Uterus (tissue), 4 donors: ENCODE results near the gene RGS6. TPM values are rescaled to one million over a fixed set of nuclear protein-coding genes. Genes with fewer than 3 reads are reported as not detected.

ENCODE experiments used
- DNase-seq, 2 donors: peaks; one replicate each; pipeline ENCODE4 v3.0.0-alpha.2; 2019 to 2020
- H3K27ac ChIP-seq, 2 donors: fragments of 200-600 bp; sonication (generic); 1 replicate in 1 of 2; 2 replicates in 1 of 2; pipeline ENCODE4 v1.5.1; 2016 to 2018
- H3K27me3 ChIP-seq, 2 donors: fragments of 200-600 bp; sonication (generic); one replicate each; pipeline ENCODE4 v1.5.1; 2018 to 2019; ENCODE audit warnings: control low read depth in 1 of 2
- H3K36me3 ChIP-seq, 2 donors: fragments of 200-600 bp; sonication (generic); one replicate each; pipeline ENCODE4 v1.5.1; 2019; ENCODE audit warnings: control low read depth in 1 of 2
- H3K4me1 ChIP-seq, 2 donors: fragments of 200-600 bp; sonication (generic); one replicate each; pipeline ENCODE4 v1.5.1; 2018 to 2019; ENCODE audit warnings: control low read depth in 1 of 2
- H3K4me3 ChIP-seq, 2 donors: fragments of 200-600 bp; sonication (generic); 1 replicate in 1 of 2; 2 replicates in 1 of 2; pipeline ENCODE4 v1.5.1; 2018 to 2019; ENCODE audit warnings: mild to moderate bottlenecking in 1 of 2
- H3K9me3 ChIP-seq, 2 donors: fragments of 200-600 bp; sonication (generic); one replicate each; pipeline ENCODE4 v1.5.1; 2019; ENCODE audit warnings: control low read depth in 1 of 2
- POLR2A ChIP-seq, 2 donors: fragments of 450-650 bp; IDR thresholded peaks; one replicate each; pipeline ENCODE4 v1.6.1; 2016; ENCODE audit warnings: antibody characterized with exemption in 2 of 2, mild to moderate bottlenecking in 1 of 2, moderate library complexity in 1 of 2
- intact Hi-C: fragments of 100-400 bp; cut with DNase I; formaldehyde crosslinking; loops from one replicate; pipeline ENCODE4 v1.15.1; 2023; ENCODE audit warnings: low total_unique reads
- total RNA-seq, 4 donors: library from RNA; depleted of rRNA in 3 of 4; stranded (reverse); fragments of >200 nt in 3 of 4; gene quantifications; one replicate each; pipeline versions ENCODE4 v1.1.0 to v1.2.4, GENCODE V29; 2014 to 2023
- TF ChIP-seq, protein P1 (sequence below), 4 experiments: fragments of 200-600 bp in 2 of 4; fragments of 450-650 bp in 2 of 4; sonication (generic) in 2 of 4; IDR thresholded peaks; one replicate each; pipeline ENCODE4 v1.5.1; 2016 to 2019; ENCODE audit warnings: antibody characterized with exemption in 4 of 4, mild to moderate bottlenecking in 2 of 4, moderate library complexity in 1 of 4
- donor health status: DM: yes; HTN: yes; CAD: no.

Gene RGS6
- total RNA-seq, 4 donors from 2014 or later = 1.0 to 7.4 (median 6.2) TPM; not detected in 1

- H3K4me3 ChIP-seq = no peak overlapping the region
- H3K27me3 ChIP-seq = no peaks in the 10 kb centered on the region
- no peak for DNase-seq
- H3K4me1 ChIP-seq = no peaks in the 10 kb centered on the region
- TF ChIP-seq, protein P1, sequence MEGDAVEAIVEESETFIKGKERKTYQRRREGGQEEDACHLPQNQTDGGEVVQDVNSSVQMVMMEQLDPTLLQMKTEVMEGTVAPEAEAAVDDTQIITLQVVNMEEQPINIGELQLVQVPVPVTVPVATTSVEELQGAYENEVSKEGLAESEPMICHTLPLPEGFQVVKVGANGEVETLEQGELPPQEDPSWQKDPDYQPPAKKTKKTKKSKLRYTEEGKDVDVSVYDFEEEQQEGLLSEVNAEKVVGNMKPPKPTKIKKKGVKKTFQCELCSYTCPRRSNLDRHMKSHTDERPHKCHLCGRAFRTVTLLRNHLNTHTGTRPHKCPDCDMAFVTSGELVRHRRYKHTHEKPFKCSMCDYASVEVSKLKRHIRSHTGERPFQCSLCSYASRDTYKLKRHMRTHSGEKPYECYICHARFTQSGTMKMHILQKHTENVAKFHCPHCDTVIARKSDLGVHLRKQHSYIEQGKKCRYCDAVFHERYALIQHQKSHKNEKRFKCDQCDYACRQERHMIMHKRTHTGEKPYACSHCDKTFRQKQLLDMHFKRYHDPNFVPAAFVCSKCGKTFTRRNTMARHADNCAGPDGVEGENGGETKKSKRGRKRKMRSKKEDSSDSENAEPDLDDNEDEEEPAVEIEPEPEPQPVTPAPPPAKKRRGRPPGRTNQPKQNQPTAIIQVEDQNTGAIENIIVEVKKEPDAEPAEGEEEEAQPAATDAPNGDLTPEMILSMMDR (IDR thresholded peaks at IDR 0.05) = no peak
- no peak overlapping the region for H3K27ac ChIP-seq
- intact Hi-C loops = no loop called here
- H3K36me3 ChIP-seq = no peaks in the 10 kb centered on the region
- H3K9me3 ChIP-seq = no peaks in the 10 kb centered on the region
Measured at GRCh38 chr14:72583316-72584272, 651.4 kb downstream of the RGS6 start.

DNA sequence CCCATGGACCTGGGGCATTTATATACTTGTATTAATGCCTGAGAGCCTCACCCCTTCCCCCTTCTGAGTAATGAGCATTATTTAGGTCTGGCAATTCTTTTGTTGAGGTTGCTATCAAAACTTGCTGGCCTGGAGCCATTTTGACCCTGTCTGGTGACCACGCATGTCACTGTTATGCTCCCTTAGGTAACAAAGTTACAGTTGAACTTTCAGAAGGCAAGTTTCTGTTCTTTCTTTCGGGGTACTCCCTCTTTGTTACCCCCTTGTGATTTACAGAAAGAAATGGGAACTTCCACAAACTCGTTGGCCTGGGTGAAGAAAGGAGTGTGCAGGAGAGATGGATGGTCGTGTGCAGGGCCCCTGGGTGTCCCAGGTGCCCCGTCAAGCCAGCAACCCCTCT is 656.3 kb downstream of the RGS6 start:
- H3K27ac ChIP-seq = no peak overlapping the region
- TF ChIP-seq, protein P1 (IDR thresholded peaks at IDR 0.05) = no peak
- no peak for TF ChIP-seq POLR2A (IDR thresholded peaks at IDR 0.05)
- no peaks in the 10 kb centered on the region for H3K4me1 ChIP-seq
- intact Hi-C loops = no loop called here
- no peak overlapping the region for H3K4me3 ChIP-seq
- no peaks in the 10 kb centered on the region for H3K27me3 ChIP-seq
- no peak for DNase-seq
- no peaks in the 10 kb centered on the region for H3K9me3 ChIP-seq
- H3K36me3 ChIP-seq = no peaks in the 10 kb centered on the region

- Histone ChIP-seq H3K9me3 (no peaks in the 10 kb centered on the region), H3K27ac (no peak overlapping the region), H3K4me3 (no peak overlapping the region), H3K27me3 (no peaks in the 10 kb centered on the region), H3K36me3 (no peaks in the 10 kb centered on the region), H3K4me1 (no peaks in the 10 kb centered on the region)
- TF ChIP-seq POLR2A (IDR thresholded peaks at IDR 0.05) = no peak
- TF ChIP-seq, protein P1 (IDR thresholded peaks at IDR 0.05) = no peak
- intact Hi-C loops = no loop called here
- no peak for DNase-seq
Measured at GRCh38 chr14:72589652-72590051, 657.4 kb downstream of the RGS6 start.

GRCh38 chr14:72590577-72590976 is 658.3 kb downstream of the RGS6 start:
- intact Hi-C loops = no loop called here
- no peaks in the 10 kb centered on the region for H3K4me1 ChIP-seq

DNA sequence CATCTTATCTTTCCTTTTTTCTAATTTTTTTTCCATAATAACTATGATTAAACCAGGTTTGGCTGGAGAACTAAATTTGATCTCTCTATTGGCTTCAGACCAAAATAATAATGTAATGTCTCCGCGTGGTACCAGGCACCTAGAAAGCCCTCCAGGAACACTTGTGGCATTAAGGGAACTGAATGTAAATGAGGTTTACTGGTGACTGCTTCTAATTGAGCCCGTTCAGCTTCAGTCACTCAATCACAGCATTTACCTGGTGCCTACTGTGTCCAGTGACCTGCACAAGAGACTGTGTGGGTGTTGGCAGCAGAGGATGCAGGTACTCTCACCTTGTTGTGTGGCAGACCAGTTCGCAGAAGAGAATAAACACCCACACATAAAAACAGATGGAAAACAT is 659.2 kb downstream of the RGS6 start:
- H3K27me3 ChIP-seq = no peaks in the 10 kb centered on the region
- H3K27ac ChIP-seq = no peak overlapping the region
- no peaks in the 10 kb centered on the region for H3K4me1 ChIP-seq
- DNase-seq = no peak
- H3K9me3 ChIP-seq = no peaks in the 10 kb centered on the region
- intact Hi-C loops = no loop called here
- no peak for TF ChIP-seq POLR2A (IDR thresholded peaks at IDR 0.05)
- H3K4me3 ChIP-seq = no peak overlapping the region
- no peaks in the 10 kb centered on the region for H3K36me3 ChIP-seq

More at GRCh38 chr14:72590577-72590976, 658.3 kb downstream of the RGS6 start:
- no peaks in the 10 kb centered on the region for H3K9me3 ChIP-seq
- H3K36me3 ChIP-seq = no peaks in the 10 kb centered on the region
- H3K27ac ChIP-seq = no peak overlapping the region
- H3K4me3 ChIP-seq = no peak overlapping the region
- DNase-seq = no peak
- no peaks in the 10 kb centered on the region for H3K27me3 ChIP-seq
- TF ChIP-seq, protein P1 (IDR thresholded peaks at IDR 0.05) = no peak
- no peak for TF ChIP-seq POLR2A (IDR thresholded peaks at IDR 0.05)
